Astrocyte (in vitro differentiated cells and primary cell): Measurements from ENCODE around the gene TGIF1.

Source experiments
- CTCF ChIP-seq: IDR thresholded peaks from 2 replicates; pipeline ENCODE4 v1.5.1; 2011; ENCODE audit warnings: low read depth, mild to moderate bottlenecking, inconsistent platforms, low read length, moderate library complexity; ENCODE audit not compliant: insufficient read depth
- EZH2 ChIP-seq: IDR thresholded peaks from 2 replicates; pipeline ENCODE4 v1.6.1; 2012; ENCODE audit warnings: mild to moderate bottlenecking, low read length, inconsistent platforms; ENCODE audit not compliant: insufficient read depth

- TF ChIP-seq CTCF (no peak), EZH2 (no peak)
Observed at GRCh38 chr18:3485153-3486149, 35.5 kb downstream of the TGIF1 start.
